ENCODE data around the gene TXLNA. TPM values are rescaled to one million over a fixed set of nuclear protein-coding genes. Genes with fewer than 3 reads are reported as not detected.

Gene TXLNA
- total RNA-seq, 1 donor from 2014 or later: 16.5 TPM

DNA sequence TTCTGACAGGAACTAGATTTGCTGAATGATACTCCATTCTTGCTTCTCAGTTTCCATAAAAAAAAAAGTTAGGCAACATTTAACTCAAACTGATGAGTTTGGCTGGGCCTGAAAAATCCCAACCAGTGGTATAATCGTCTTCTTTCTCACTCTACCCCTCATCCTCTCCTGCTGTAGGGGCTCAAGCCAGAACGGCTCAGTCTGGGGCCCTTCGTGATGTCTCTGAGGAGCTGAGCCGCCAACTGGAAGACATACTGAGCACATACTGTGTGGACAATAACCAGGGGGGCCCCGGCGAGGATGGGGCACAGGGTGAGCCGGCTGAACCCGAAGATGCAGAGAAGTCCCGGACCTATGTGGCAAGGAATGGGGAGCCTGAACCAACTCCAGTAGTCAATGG lies 1.6 kb downstream of the TXLNA start:
- no peak for ATAC-seq
- intact Hi-C loops (cut with micrococcal nuclease): no loop called here
- no peak for DNase-seq

- ATAC-seq: no peak
- no peak for DNase-seq
- intact Hi-C loops (cut with micrococcal nuclease): no loop called here
These were observed 2.1 kb downstream of the TXLNA start for GRCh38 chr1:32181563-32181962.

DNA sequence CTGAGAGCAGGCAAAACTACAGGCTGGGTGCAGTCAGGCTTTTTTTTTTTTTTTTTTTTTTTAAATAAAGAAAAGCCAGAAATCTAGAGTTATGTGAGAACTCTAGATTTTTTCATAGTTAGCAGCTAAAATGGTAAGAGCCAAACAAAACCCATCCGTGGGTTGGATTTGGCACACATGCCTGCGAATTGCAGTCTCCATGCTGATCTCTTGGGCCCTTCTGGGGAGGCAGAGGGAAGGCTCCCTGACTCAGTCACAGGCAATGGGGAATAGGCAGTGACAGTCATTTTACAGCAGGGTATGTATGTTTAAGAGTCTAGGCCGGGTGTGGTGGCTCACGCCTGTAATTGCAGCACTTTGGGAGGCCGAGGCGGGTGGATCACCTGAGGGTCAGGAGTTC lies 2.6 kb downstream of the TXLNA start:
- intact Hi-C loops (cut with micrococcal nuclease): no loop called here
- ATAC-seq: no peak
- DNase-seq: no peak

- ATAC-seq (no peak), DNase-seq (no peak)
- intact Hi-C loops (cut with micrococcal nuclease): no loop called here
These were observed 5.2 kb downstream of the TXLNA start for GRCh38 chr1:32184650-32185049.

- no peak for ATAC-seq
These were observed 6.6 kb downstream of the TXLNA start for GRCh38 chr1:32186077-32186476.

GRCh38 chr1:32186491-32186890 lies 7.0 kb downstream of the TXLNA start:
- ATAC-seq (no peak), DNase-seq (no peak)
- intact Hi-C loops (cut with micrococcal nuclease): no loop called here

More at GRCh38 chr1:32186077-32186476, 6.6 kb downstream of the TXLNA start:
- intact Hi-C loops (cut with micrococcal nuclease): no loop called here
- DNase-seq: no peak

- DNase-seq (no peak), ATAC-seq (no peak)
- intact Hi-C loops (cut with micrococcal nuclease): no loop called here
These were observed 8.4 kb downstream of the TXLNA start for GRCh38 chr1:32187850-32188249.

DNA sequence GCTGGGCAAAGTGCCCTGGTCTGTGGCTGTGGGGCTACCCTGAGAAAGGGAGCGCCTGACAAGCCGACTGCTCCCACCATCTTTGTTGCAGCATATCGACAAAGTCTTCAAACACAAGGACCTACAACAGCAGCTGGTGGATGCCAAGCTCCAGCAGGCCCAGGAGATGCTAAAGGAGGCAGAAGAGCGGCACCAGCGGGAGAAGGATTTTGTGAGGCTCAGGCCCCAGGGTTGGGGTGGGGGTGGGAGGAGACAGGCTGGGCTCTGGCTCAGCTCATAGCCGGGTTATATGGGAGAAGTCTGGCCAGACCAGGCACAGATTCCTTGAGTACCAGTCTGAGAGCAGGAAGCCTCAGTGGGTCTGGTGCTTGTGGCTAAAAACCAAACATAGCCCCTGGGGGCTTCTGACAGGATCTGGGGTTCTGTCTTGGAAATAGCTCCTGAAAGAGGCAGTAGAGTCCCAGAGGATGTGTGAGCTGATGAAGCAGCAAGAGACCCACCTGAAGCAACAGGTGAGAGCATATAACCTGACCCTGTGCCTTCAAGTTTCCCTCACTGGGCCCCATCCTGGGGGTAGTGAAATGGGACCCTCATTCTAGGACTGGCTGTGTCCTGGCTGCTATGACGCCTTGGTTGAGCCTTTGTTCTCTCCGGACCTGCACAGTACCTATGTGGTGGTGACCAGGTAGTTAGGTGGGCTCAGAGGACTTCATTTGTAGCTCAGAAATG lies 12.9 kb downstream of the TXLNA start:
- intact Hi-C loops (cut with micrococcal nuclease): no loop called here
- no peak for ATAC-seq

GRCh38 chr1:32194984-32195383 lies 15.5 kb downstream of the TXLNA start:
- no peak for DNase-seq
- ATAC-seq: no peak
- intact Hi-C loops (cut with micrococcal nuclease): no loop called here

More for the DNA sequence above, 12.9 kb downstream of the TXLNA start:
- DNase-seq: no peak

- no peak for DNase-seq
- ATAC-seq: no peak
- intact Hi-C loops (cut with micrococcal nuclease): no loop called here
These were observed 16.1 kb downstream of the TXLNA start for GRCh38 chr1:32195531-32195930.

GRCh38 chr1:32195972-32196823 lies 16.7 kb downstream of the TXLNA start:
- no peak for DNase-seq
- intact Hi-C loops (cut with micrococcal nuclease): no loop called here
- ATAC-seq: no peak

DNA sequence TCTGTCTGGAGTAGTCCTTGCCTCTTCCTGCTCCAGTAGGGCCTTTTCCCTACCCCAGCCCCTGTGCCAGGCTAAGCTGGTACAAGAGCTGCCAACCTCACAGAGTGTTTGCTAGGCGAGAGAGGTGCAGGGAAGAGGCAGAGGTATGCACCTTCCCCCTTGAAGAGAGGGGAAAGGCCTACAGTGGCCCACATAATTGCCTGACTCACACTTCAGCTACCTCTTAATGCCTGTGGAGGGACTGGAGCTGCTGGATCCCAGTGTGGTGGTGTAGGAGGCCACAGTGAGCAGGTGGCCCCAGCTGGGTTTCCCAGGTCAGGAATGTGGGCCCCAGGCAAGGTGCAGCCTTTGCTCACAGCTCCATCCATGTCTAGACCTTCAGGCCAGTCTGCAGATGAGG lies 17.6 kb downstream of the TXLNA start:
- DNase-seq (no peak), ATAC-seq (no peak)
- intact Hi-C loops (cut with micrococcal nuclease): no loop called here

DNA sequence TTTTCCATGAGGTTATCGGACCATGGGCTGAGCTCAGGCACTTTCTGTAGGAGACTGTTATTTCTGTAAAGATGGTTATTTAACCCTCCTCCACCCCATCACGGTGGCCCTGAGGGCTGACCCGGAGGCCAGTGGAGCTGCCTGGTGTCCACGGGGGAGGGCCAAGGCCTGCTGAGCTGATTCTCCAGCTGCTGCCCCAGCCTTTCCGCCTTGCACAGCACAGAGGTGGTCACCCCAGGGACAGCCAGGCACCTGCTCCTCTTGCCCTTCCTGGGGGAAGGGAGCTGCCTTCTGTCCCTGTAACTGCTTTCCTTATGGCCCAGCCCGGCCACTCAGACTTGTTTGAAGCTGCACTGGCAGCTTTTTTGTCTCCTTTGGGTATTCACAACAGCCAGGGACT lies 18.4 kb downstream of the TXLNA start:
- intact Hi-C loops (cut with micrococcal nuclease): no loop called here
- DNase-seq: no peak
- no peak for ATAC-seq

DNA sequence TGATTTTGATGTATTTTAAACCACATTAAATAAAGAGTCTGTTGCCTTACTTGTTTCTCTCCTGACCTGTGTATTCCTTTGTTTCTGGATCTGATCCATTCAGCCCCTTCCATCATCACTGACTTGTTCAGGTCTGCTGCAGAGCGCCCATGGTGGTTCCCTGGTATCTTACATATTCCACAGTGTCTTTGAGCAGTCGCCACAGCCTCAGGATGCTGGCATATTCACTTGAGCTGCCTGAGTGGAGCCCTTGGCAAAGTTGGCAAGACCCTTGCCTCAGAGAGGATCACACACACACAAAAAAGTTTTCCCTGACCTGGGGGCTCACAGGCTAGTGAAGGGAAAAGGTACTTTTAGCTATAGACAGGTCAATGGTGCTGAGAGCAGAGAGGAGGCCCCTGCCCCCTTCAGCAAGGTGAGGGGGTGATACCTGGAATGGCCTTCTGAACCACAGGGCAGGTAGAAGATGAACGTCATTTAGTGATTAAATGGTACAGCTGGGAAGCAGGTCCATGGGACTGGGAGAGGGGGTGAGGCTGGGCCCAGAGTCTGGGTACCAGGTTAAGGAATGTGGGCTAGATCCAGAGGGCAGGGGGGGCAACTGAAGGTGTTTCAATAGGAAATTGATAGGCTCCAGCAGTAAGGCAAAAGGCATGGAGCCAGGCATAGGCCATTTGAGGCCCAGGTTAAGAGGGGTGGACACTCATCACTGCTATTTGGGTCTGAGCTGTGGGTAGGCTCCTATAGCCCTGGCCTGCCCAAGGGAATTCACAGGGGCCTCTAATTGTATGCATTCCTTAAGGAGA lies 19.0 kb downstream of the TXLNA start:
- intact Hi-C loops (cut with micrococcal nuclease): no loop called here
- no peak for DNase-seq

GRCh38 chr1:32199043-32199716 lies 19.7 kb downstream of the TXLNA start:
- ATAC-seq: no peak
- intact Hi-C loops (cut with micrococcal nuclease): no loop called here

More for the DNA sequence above, 19.0 kb downstream of the TXLNA start:
- ATAC-seq: no peak

DNA sequence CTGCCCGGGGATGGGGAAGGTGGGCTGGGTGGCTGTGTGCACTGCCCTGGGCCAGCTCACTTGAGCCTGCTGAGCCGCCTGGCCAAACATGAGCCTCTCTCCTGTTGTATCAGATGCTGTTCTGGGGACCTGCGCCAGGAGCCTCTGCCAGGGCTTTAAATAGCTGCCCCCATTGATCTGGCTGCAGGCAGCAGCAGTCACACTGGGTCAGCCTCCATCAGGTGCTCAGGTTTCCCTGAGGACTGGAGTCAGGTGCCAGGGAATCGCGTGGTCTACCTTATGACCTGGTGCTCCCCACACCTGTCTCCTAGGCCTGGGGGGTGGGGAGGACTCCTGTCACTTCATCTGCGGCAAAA lies 20.2 kb downstream of the TXLNA start:
- intact Hi-C loops (cut with micrococcal nuclease): no loop called here
- DNase-seq (peak; percentile 87), ATAC-seq (peak; percentile 75)

More at GRCh38 chr1:32199043-32199716, 19.7 kb downstream of the TXLNA start:
- no peak for DNase-seq

- DNase-seq: peak; percentile 80
- ATAC-seq: peak; percentile 69
- intact Hi-C loops (cut with micrococcal nuclease): no loop called here
These were observed 20.9 kb downstream of the TXLNA start, which contains the start of gene CCDC28B for GRCh38 chr1:32200226-32201010. Gene CCDC28B, plus strand, starts transcription at chr1:32200595. Its CDS starts 1,341 bp downstream, at chr1:32201936.
